Central memory CD4-positive, alpha-beta T cell (primary cell): Measurements from ENCODE around the gene FAT1.

ENCODE experiments used
- DNase-seq: peaks from one replicate; pipeline ENCODE4 v3.0.0; 2022

Gene FAT1

GRCh38 chr4:186722796-186723291 is 812 bp downstream of the FAT1 start:
- no peak for DNase-seq

GRCh38 chr4:186719925-186720694 is 3.5 kb downstream of the FAT1 start:
- DNase-seq: no peak

DNA sequence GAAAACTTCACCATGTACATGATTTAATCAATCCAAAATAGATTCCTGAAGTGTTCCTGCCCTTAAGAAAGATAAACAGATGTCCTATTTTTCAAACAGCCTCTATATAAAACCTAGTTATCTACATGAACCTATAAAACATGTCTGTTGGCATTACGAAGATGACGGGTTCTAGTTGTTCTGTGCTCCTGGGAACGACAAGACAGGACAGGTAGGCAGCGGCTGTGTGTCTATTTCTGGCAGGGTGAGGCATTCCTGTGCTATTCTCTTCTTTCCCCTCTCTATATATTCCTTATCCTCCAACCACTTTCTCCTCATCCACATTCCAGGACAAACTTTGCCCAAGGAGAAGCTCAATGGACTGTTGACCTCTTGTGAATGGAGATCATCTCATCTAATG is 6.1 kb downstream of the FAT1 start:
- DNase-seq: no peak

GRCh38 chr4:186715077-186715476 is 8.6 kb downstream of the FAT1 start:
- DNase-seq: no peak

DNA sequence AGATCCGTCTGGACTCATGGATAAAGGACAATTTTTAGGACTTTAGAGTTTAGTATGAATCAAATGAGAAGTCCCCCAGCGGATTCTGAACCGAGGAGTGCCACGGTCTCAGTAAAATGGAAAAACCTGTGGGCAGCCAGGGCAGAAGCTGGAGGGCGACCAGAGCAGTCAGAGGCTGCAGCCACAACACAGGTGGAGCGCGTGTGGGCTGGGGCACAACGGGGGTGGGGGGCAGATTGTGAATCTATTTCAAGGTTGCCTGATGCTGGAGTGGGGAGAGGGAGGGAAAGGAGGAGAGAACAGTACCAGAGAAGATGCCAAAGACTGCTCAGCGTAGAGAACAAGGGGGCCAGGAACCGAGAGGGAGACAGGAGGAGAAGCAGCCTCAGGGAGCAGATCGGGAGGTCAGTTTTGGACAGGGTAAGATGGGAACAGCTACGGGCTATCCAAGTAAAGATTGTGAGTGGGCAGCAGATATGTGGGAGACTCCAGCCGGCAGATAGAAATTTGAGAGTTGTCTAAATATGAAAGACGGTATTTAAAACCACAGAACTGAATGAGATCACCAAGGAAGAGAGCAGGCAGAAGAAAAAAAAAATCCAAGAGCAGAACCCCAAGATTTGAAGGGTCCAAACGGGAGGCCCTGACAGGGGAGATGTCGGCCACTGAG is 9.5 kb downstream of the FAT1 start:
- DNase-seq: no peak

DNA sequence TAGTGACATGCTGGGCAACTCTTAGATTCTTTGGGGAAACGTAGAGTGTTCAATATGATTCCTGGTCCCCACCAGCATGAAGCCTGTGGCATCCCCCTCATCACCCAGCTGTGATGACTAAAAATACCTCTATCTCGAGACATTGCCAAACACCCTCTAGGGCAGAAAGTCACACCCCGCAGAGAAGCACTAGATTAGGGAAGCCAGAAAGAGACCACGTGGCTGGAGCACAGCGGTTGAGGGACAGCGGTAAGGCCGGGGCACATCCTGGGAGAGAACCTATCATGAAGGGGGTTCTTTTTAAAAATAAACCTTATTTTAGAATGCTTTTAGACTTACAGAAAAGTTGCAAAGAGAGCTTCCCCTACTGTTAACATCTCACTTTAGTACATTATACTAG is 11.0 kb downstream of the FAT1 start:
- no peak for DNase-seq

GRCh38 chr4:186710521-186711119 is 13.0 kb downstream of the FAT1 start:
- no peak for DNase-seq

DNA sequence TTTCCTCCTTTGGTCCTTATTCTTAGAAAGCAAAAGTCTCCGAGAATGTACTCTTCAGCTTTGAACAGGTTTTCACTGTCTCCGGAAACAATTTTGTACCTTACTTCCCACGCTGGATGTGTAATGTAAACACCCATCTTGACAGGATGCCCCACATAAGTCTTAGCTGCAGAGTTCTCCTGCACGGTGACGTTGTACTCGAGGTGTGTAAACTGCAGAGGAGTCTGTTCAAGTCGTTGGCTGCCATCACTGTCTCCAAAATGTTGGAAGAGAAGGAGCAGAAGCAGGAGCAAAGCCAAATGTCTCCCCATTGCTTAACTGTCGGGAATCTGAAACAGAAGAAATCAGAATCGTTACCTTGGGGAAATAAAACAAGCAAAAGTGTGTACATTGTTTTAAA is 14.1 kb downstream of the FAT1 start:
- DNase-seq: no peak

DNA sequence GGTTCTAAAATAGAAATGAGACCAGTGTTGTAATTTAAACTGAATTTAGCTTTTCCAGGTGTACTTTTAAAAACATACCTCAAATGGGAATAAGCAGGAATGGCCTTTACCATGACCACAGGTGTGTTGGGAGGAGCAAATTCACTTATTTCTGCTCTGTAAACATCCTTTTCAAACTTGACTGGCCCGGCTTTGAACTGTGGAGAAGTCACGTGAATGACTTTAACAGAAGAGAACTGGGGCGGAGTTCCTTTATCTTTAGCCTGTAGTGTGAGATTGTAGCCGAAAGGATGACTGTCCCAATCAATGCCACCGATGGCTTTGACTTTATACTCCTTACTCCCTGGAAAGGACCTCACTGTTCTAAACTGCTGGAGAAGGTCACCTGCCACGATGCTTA is 15.1 kb downstream of the FAT1 start:
- DNase-seq: no peak

GRCh38 chr4:186707996-186708395 is 15.7 kb downstream of the FAT1 start:
- no peak for DNase-seq

- no peak for DNase-seq
These were observed 16.1 kb downstream of the FAT1 start for GRCh38 chr4:186707574-186707973.

DNA sequence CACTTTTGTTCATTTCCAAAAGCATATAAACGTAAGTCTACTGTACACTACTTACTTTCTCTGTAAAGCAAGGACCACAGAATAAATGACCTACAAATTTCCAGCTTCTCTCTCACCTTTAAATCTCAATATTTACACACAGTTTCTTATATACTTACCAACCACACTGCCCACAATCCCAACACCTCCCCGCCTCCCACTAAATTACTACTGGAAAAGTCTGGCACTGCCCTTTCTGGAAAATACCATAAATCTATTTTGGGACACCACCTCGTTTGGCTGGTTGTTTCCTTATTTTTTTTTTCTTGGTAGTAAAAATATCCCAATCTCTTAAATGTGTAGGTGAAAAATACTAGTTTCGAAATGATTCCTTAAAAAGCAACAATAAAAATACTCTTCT is 19.6 kb downstream of the FAT1 start:
- no peak for DNase-seq

DNA sequence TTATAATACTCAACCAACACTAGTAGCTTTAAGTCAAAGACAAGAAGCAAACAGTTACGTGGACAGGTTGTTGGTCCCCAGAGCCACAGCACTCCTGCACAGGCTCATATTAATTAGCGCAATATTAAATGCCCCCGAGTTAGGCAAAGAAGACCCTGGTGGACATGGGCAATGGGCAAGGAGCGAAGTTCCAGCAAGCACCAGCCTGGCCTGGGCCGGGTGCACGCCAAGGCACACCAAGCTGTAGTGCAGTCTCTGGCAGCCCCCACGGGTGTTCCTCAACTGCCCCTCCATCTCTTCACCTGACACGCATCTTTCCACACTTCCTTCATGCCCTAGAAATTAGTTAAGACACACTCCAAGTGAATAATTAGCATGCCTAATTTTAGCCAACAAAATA is 20.1 kb downstream of the FAT1 start:
- no peak for DNase-seq

DNA sequence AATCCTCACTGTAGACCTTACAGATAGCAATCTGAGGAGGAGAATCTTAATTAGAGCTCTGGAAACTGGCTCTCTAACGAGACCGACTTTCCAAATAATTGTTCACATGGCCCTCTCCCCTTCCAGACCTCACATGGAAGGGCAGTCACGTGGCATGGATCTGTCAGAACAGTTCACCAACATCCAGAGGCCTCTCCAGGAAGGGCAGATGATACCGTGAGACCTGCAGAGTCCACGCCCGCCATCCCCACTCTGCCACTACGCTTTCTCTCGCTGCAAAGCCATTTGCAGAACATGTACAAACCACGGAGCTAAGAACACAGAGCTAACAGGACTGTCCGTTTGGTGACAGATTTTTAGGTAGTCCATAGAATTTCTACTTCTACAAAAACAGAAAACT is 20.7 kb downstream of the FAT1 start:
- no peak for DNase-seq

DNA sequence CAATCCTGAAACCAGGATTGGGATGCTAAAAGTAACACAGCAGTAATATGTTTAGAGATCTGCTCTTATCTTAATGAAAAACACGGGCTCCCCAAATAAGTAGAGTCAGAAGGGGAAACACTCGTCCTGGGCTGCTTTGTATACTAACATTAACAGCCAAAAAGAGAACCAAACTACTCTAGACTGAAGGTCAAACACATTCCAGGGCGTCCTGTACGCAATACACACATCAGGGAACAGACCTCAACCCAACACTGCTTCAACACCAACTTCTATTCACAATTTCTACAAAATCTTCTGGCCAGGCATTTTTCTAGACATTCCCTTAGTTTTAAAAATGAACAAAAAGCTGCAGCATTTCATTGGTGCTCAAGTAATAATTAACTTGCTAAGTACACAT is 21.4 kb downstream of the FAT1 start:
- DNase-seq: no peak

DNA sequence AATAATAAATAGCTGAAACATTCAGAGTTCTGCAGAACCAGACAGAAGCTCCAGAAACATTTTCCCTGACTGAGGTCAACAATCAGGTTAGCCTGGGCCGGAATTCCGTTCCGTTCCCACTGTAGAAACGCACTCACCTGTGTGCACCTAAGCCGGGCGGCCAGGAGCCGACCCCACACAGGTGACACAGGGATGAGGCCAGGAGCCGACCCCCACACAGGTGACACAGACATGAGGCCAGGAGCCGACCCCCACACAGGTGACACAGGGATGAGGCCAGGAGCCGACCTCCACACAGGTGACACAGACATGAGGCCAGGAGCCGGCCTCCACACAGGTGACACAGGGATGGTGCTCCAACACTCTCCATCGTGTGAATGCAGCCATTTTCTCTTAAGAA is 21.9 kb downstream of the FAT1 start:
- no peak for DNase-seq

DNA sequence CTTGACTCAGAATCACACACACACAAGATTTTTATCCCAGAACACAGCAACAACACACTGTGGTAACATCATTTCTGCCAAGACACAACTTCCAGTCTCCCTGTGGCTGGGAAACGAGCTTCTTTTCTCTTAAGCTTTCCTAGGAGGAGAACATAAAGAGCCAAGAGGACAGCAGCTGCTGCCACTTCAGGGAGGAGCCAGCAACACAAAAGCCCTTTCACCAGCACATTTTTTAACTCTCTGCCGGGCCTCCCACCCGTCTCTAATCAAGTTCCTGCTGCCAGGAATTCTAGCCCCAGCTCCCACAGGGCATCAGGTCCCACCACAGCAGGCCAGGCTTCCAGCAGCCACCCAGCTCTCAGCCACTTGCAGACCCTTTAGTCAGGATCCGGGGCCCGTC is 22.4 kb downstream of the FAT1 start:
- no peak for DNase-seq

GRCh38 chr4:186700746-186701145 is 22.9 kb downstream of the FAT1 start:
- no peak for DNase-seq

DNA sequence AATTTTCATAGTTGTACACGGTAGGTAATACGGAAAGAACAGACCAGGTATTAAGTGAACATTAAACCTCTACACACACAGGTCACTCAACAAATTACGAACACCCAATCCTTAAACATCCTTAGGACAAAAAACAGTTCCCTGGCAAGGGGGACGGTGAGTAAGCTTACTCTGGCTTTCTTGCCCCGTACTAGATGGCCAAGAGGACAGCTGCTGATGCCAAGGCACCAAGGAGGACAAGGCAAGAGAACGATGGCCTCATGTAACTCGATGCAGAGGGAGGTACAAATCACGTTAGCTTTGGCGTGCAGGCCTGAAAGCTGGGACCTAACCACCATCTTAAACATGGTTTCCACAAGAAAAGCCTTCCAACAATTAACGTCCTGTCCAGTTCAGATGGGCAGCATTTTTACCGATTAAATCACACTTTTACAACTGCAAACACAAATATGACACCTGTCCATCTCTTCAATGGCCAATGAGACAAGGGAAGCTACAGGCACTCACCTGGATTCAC is 23.7 kb downstream of the FAT1 start:
- no peak for DNase-seq

GRCh38 chr4:186699298-186699697 is 24.4 kb downstream of the FAT1 start:
- no peak for DNase-seq

- no peak for DNase-seq
These were observed 25.1 kb downstream of the FAT1 start for GRCh38 chr4:186698525-186698924.

DNA sequence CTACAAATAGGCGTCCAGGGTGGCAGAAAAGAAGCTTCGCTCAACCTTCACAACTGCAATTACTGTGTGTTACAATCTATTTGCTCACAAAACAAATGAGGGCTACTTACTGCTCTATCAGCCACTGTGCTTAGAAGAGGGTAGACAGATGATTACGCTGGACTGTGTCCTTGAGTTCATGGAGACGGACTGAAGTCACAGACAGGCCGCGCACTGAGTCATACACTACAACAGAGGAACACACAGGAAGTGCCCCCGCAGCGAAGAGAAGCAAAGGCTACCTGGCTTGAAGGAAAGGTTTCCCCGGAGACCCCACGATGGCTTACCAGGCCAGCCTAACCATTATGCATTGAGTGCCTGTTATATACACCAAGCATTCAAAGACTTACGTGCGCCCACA is 25.6 kb downstream of the FAT1 start:
- no peak for DNase-seq

- no peak for DNase-seq
These were observed 28.3 kb downstream of the FAT1 start for GRCh38 chr4:186695392-186695791.

- DNase-seq: no peak
These were observed 29.8 kb downstream of the FAT1 start for GRCh38 chr4:186693894-186694293.
